Measurements from ENCODE around the gene UTRN. TPM values are rescaled to one million over a fixed set of nuclear protein-coding genes. Genes with fewer than 3 reads are reported as not detected.

The UTRN gene
- total RNA-seq, 1 donor from 2014 or later: 29.2 TPM

- ATAC-seq: peak; percentile 53
- DNase-seq (ENCODE audit: low spot score): no peak
Observed at GRCh38 chr6:144307880-144308279, 22.7 kb downstream of the UTRN start.

GRCh38 chr6:144310765-144311164 lies 25.6 kb downstream of the UTRN start:
- no peak for DNase-seq (ENCODE audit: low spot score)

GRCh38 chr6:144311361-144311760 lies 26.2 kb downstream of the UTRN start:
- no peak for ATAC-seq
- no peak for DNase-seq (ENCODE audit: low spot score)

More at GRCh38 chr6:144310765-144311164, 25.6 kb downstream of the UTRN start:
- ATAC-seq: no peak

- DNase-seq (ENCODE audit: low spot score): no peak
- ATAC-seq: peak; percentile 71
Observed at GRCh38 chr6:144314003-144314485, 28.9 kb downstream of the UTRN start.

GRCh38 chr6:144314562-144314961 lies 29.4 kb downstream of the UTRN start:
- ATAC-seq (peak; percentile 17), DNase-seq (ENCODE audit: low spot score) (no peak)

GRCh38 chr6:144315226-144315980 lies 30.3 kb downstream of the UTRN start:
- DNase-seq (ENCODE audit: low spot score) (no peak), ATAC-seq (peak; percentile 71)

- DNase-seq (ENCODE audit: low spot score) (no peak), ATAC-seq (no peak)
Observed at GRCh38 chr6:144315981-144316861, 31.1 kb downstream of the UTRN start.

GRCh38 chr6:144316862-144317195 lies 31.7 kb downstream of the UTRN start:
- no peak for ATAC-seq
- no peak for DNase-seq (ENCODE audit: low spot score)

- DNase-seq (ENCODE audit: low spot score) (no peak), ATAC-seq (no peak)
Observed at GRCh38 chr6:144317736-144318135, 32.6 kb downstream of the UTRN start.

- DNase-seq (ENCODE audit: low spot score): no peak
- no peak for ATAC-seq
Observed at GRCh38 chr6:144319211-144319610, 34.1 kb downstream of the UTRN start.

- ATAC-seq (no peak), DNase-seq (ENCODE audit: low spot score) (no peak)
Observed at GRCh38 chr6:144320741-144321140, 35.6 kb downstream of the UTRN start.

GRCh38 chr6:144321839-144322591 lies 36.9 kb downstream of the UTRN start:
- no peak for DNase-seq (ENCODE audit: low spot score)
- peak; percentile 84 for ATAC-seq

- no peak for ATAC-seq
Observed at GRCh38 chr6:144325232-144325631, 40.1 kb downstream of the UTRN start.

GRCh38 chr6:144326393-144326792 lies 41.3 kb downstream of the UTRN start:
- DNase-seq (ENCODE audit: low spot score): no peak
- no peak for ATAC-seq

More at GRCh38 chr6:144325232-144325631, 40.1 kb downstream of the UTRN start:
- no peak for DNase-seq (ENCODE audit: low spot score)

- DNase-seq (ENCODE audit: low spot score): no peak
- peak; percentile 42 for ATAC-seq
Observed at GRCh38 chr6:144327081-144327480, 41.9 kb downstream of the UTRN start.

- DNase-seq (ENCODE audit: low spot score) (no peak), ATAC-seq (peak; percentile 32)
Observed at GRCh38 chr6:144330017-144330987, 45.2 kb downstream of the UTRN start.

GRCh38 chr6:144331491-144331969 lies 46.4 kb downstream of the UTRN start:
- DNase-seq (ENCODE audit: low spot score) (no peak), ATAC-seq (no peak)

GRCh38 chr6:144332177-144332576 lies 47.0 kb downstream of the UTRN start:
- ATAC-seq (no peak), DNase-seq (ENCODE audit: low spot score) (no peak)

- ATAC-seq: peak; percentile 20
- no peak for DNase-seq (ENCODE audit: low spot score)
Observed at GRCh38 chr6:144334150-144334708, 49.1 kb downstream of the UTRN start.
